SIG-M5 (cell line): Measurements from ENCODE around the gene SPATC1L.

Experiments
- DNase-seq: peaks from one replicate; lab custom pipeline; 2025; lab: John Stamatoyannopoulos, UW

SPATC1L gene

DNA sequence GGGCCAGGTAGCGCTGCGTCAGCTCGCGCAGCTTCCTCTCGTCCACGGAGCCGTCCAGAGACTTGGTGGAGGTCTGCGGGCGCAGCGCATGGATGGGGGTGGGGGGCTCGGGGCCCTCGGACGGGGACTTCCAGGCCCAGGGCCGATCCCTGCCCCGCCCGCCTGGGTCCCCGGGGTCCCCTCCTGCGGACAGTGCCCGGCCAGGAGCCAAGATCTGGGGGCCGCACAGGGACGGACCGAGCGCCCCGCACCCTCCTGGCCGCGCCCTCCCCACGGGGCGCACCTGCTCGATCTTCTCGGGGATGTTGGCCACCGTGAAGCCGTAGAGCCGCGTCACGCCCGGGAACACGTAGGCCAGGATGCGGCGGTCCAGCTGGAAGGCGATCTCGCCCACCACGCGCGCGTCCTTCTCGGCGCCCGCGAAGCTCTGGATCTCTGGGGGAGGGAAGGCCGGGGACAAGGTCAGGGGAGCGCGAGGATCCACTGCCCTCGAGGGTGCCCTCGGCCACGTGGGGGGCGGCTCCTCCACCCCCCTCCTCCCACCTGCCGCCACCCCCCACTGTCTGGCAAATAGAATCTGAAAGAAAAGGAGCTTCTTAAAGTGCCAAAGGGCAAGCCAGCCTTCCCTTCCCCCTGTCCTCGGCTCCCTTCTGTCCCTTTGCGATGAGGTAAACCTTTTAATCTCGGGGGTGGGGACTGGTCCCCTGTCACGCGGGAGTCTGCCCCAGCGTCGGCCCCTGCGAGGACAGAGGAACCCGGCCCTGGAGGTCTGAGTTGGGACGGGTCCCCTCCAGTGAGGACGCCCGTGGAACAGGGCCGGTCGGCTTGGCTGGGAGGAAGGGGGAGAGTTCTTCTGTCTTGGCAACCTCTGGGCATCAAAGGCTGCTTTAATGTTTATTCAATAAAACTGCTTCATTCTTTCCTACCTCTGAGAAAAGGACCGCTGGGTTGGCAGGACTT lies 22.3 kb downstream of the SPATC1L start:
- no peak for DNase-seq

GRCh38 chr21:46160907-46161632 lies 23.2 kb downstream of the SPATC1L start:
- DNase-seq = no peak

DNA sequence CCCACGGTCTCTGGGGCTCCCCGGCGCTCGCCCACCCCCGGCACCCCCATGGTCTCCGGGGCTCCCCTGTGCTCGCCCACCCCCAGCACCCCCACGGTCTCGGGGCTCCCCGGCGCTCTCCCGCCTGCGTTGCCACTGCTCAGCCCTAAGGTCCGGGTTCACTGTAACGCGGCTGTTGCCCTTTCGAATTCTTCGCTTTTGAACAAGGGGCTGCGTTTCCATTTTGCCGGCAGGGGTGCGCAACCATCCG lies 23.7 kb downstream of the SPATC1L start:
- DNase-seq = no peak

GRCh38 chr21:46159841-46160656 lies 24.2 kb downstream of the SPATC1L start:
- DNase-seq = no peak

- no peak for DNase-seq
These were observed 24.9 kb downstream of the SPATC1L start for GRCh38 chr21:46159390-46159789.

DNA sequence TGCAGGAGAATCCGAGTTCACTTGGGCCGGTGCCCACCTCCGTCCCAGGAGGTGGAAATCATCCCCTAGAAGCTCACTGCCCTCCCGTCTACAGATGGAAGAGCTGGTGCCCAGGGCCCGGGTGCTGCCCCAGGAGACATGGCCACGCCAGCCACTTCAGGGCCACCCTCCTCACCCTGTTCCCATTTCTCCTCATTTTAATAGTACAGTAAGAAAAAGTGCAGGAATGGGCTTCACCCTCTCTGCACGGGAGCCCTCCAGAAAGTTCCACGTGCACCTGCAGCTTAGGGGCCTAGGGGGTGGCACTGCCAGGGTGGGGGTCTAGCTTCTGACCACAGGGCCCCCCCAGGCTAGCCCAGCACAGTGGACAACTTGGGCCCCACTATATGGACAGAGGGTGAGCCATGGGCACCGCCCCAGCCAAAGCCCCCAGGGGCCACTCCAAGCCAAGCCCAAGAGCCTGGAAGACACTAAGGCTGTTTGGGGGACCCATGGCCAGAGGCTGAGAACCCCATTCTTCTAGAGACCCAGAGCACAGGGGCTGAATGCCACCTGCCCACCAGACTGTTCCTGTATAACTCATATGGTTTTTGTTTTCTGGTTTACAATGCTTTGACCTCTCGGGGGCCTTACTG lies 25.5 kb downstream of the SPATC1L start:
- no peak for DNase-seq

DNA sequence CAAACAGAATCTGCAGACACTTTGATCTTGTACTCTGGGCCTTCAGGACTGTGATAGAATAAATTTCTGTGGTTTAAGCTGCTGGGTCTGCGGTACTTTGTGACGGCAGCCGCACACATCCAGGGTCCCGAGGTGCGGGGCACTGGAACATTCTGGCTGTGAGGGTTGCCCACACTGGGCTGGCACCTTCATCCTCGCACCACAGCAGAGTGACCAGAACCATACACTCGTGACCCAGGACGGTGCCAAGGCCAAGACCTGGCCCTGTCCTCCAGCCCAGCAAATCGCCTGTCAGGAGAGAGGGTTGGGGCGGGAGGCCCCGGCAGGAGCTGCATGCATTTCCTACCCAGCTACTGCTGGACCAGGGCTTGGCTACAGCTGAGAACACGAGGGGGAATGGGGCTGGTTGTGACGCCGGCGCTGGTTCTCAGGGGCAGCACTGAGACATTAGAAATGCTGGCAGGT lies 26.2 kb downstream of the SPATC1L start:
- no peak for DNase-seq

- DNase-seq = no peak
These were observed 26.8 kb downstream of the SPATC1L start for GRCh38 chr21:46157396-46157986.

DNA sequence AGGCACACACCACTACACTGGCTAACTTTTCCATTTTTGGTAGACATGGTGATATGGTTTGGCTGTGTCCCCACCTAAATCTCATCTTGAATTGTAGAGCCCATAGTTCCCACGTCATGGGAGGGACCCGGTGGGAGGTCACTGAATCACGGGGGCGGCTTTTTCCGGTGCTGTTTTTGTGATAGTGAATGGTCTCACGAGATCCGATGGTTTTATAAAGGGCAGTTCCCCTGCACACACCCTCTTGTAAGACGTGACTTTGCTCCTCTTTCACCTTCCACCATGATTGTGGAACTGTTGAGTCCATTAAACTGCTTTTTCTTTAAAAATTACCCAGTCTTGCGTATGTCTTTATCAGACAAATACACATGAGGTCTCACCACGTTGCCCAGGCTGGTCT lies 27.6 kb downstream of the SPATC1L start:
- no peak for DNase-seq

DNA sequence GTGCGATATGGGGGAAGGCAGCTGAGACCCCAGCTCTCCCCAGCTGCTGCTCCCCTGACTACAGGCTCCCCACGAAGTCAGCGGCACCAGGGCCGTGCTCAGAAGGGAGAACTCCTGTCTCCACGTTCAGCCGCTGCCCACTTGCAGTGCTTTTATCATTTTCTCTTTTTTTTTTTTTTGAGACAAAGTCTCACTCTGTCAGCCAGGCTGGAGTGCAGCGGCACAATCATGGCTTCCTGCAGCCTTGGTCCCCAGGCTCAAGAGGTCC lies 27.9 kb downstream of the SPATC1L start:
- DNase-seq = no peak

DNA sequence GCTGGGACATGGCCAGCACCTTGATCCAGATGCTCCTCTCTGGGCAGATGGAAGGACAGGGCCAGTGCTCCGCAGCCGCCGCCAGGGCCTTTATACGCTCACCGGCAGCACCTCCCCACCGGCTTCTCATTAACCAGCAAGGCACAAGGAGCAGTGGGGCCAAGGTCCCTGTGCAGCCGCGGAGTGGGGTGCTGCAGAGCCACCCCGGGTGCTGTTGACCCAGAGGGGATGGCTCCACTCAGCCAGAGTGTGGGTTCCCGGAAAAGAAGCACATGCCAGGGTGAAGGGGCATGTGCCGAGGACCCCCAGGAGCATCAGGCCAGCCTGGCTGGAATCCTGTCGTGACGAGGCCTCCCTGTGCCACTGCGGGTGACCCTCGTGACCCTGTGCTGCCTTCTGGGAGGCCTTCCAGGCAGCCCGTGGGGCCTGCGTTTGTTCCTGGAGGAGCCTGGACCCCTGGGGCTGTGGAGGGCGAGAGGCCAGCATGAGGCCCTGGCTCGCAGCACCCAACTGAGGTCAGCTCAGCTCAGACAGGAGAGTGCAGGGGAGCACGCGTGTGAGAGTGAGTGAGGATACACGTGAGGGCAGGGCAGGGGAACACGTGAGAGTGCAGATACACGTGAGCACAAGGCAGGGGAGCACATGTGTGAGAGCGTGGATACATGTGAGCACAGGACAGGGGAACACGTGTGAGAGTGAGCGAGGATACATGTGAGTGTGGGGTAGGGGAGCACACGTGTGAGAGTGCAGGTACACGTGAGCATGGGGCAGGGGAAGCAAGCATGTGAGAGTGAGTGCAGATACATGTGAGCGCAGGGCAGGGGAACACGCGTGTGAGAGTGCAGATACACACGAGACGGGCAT lies 28.5 kb downstream of the SPATC1L start, which contains the start of gene FTCD:
TSS of gene FTCD (minus strand) at position 66 of the 864 bp plus-strand sequence. CDS start at position 10, 56 bp downstream.
- no peak for DNase-seq

DNA sequence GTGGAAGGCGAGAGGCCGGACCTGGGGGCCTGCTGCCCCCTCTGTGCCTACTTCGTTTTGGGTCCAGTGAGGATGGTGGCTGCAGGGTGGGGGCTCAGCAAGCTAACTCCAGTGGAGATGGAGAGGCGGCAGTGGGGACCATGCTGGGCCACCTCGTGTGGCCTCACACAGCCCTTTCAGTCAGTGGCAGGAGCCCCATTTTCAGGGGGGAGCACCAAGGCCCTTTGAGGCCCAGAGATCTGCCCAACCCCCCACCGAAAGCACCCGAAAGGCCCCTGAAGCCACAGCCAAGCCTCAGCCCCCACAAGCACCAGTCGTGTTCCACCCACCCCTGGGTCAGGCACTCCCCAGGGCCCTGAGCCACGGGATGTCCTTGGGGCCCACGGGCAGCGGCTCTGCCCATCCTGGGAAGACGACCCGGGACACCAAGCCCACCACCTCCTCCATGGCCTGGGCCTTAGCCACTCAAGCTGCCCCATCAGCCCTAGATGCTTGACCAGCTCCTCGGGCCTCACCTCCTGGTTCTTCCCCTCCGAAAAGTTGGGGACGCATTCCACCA lies 29.2 kb downstream of the SPATC1L start:
- no peak for DNase-seq

DNA sequence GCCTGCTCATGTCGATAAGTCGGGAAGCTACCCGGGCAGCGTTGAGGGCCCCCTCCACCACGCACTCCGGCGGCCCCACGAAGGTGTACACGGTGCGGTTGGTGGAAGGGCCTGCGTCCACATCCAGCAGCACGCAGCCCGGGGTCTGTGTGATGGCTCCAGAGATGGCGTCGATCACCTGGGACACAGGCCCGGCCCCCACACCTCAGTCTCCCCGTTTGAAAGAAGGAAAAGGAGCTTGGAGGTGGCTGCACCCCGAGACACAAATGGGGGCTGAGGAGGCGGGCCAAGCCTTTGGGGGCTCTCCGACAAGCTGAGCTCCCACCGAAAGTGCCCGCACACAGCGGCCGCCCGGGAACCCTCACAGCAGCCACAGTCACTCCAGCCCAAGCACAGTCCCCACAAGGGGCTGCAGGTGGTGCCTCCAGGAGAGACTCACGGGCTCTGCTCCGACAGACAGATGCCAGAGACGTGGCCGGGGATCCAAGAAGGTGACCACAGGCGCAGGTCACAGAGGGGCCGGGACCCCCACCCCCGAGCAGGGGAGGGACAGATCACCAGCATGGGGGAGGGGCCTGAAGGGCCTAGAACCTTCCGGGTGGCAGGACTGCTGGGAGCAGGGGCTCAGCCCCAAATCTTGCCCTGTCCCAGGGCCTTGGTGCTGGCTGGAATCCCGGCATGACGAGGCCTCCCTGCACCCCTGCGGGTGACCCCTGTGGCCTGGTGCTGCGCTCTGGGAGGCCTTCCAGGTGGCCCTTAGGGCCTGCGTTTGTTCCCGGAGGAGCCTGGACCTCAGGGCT lies 29.9 kb downstream of the SPATC1L start:
- no peak for DNase-seq

DNA sequence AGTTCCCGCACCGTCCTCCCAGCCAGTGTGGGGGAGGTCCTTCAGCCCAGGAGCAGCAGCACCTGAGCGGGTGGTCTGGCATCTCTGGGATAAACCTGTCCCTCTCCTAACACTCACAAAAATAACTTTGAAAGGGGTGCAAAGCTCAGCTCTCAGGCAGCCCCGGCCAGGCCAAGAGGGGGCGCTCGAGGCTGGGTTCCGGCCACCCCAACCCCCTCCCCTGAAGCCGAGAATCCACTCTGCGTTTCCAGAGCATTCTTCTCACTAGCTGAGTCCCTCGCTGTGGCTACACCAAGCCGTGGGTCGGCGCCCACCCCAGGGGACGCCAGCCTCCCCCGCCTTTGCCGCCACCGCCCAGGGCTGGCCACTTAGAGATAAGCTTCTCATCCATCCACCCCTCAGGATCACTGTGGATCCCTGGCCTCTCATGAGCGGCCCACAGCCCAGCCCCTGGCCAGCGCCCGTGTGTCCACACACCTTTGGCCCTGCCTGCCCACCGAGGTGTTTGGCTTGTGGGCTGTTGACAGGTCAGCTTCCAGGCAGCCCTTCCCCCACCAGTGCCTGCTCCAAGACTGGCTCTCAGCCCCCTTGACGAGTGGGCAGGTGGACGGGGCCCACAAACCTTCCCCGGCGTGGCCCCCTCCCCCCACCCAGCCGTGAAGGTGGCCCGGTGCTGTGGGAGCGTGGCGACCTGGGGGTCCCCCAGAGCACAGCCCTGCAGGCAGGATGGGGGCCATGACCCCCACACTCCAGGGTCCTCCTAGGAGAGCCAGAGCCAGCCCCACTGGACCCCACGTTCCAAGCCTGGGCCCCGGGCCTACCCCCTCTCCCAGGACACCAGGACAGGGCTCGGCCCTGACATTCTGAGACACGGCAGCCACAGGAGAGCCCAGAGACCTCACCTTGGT lies 30.8 kb downstream of the SPATC1L start:
- no peak for DNase-seq

DNA sequence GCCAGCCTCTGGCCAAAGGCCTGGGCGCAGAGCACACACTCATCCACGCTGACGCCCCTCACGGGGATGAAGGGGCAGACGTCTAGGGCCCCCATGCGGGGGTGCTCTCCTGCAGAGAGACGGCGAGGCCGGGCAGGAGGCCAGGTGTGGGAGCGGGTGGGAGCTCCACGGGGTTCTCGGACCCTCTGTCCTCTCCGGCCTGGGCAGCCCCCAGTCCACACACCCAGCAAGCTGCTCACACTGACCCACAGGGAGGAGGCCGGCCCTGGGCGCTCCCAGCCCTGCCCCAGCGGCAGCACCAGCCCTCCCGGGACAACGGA lies 31.4 kb downstream of the SPATC1L start:
- no peak for DNase-seq

DNA sequence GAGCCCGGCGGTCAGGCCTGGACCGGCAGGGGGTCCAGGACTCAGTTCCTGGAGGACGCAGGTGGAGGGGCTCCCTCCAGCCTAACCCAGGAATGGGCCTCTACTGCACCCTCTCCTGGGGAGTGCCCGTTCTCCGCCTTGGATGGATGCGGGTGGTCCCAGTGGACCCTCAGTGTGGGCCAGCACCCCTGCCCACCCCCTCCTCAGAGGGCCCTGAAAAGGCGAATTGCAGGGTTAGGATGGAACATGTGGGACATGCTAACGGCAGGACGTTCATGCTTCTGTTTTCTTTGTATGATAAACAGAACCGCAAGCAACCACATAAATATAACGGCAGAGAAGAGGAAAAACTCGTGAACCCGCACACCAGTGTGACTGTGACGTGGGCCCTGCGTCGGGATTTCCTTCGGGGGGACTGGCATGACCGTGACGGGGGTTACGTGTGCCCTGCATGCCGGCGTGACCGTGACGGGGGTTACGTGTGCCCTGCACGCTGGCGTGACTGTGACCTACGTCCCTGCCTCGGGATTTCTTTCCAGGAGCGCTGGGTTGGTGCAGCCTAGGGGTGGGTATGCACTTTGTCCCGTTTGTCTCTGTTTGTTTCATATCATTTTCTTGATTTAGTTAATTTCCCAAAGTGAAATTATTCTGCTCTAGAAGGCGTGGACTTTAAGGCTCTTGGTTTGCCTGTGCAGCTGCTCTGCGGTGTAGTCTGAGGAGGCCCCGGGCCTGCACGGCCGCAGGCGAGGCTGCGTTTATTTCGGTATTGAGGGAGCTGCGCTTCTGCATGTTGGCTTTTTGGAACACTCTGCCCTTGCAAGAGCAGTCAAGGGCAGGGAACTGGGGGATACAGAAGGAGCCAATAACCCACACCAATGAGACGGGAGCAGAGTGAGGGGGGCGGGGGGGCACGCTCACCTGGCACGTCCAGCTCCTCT lies 32.0 kb downstream of the SPATC1L start:
- no peak for DNase-seq

DNA sequence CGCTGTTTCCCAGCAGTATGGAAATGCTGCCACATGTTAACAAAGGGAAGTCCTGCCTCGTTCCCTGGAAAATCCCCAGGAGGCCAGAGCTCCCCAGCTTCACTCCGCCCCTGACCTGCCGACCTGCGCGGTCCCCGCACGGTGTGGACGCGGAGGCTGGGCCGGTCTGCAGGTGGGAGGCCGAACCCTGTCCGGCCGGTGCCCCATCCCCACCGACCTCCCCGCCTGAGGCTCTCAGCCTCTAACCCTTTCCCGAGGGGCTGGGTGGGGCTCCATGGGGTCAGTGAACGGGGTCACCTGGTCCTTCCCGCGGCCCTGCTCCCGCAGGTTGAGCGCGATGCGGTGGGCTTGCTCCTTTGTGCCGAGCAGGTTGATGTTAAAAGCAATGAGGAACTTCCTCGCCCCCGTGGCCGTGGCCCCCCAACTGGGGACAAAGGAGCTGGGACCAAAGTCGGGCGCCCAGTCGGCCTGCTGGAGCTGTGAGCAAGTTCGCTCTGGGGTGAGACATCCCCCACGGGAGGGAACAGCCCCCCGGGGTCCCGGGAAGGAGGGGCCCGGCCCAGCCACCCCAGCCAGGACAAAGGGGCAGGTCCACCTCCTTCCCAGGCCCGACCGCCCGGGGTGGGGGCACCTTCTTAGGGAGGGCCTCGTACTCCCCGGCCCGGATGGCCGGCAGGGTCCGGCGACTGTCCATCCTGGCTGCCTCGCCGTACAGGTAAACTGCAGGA lies 32.8 kb downstream of the SPATC1L start:
- DNase-seq = no peak
